K562 (cell line): ENCODE data around the gene PPP2R2D. TPM values are rescaled to one million over a fixed set of nuclear protein-coding genes. Genes with fewer than 3 reads are reported as not detected.

Source experiments
- ATAC-seq: fragments of 200-7000 bp; cut with Tn5 transposase; 3 replicates; pipeline ENCODE4 v1.9.1; 2020; ENCODE audit warnings: moderate library complexity
- BruUV-seq: library from RNA; stranded (reverse); fragments of 400-500 nt; replicated peaks from 2 replicates; lab custom pipeline; 2021; lab: Mats Ljungman, UMichigan
- CTCF ChIA-PET: fragments of 300-600 bp; formaldehyde crosslinking; extraction: SDS; loops from one replicate; lab custom pipeline; 2021; ENCODE audit warnings: low intra/inter-chr PET ratio; lab: Yijun Ruan, JAX
- POLR2A ChIA-PET: fragments of 300-600, 350-650 bp; sonication (Branson Sonifier 250); formaldehyde crosslinking; extraction: SDS; loops from one replicate; lab custom pipeline; 2021; ENCODE audit warnings: antibody characterized with exemption, inconsistent platforms; lab: Yijun Ruan, JAX
- DNase-seq, 4 experiments: peaks; one replicate each; pipeline versions ENCODE4 v3.0.0 to v3.0.0-alpha.2; 2011 to 2018; ENCODE audit warnings: low spot score in 3 of 4, mixed read lengths in 3 of 4; ENCODE audit errors: extremely low read depth in 1 of 4
- FAIRE-seq: peaks from 2 replicates; lab custom pipeline; 2011; peaks lifted over from hg19 to GRCh38; lab: Jason Lieb, UNC
- H2AFZ ChIP-seq: 2 replicates; pipeline ENCODE4 v1.6.0; 2011; ENCODE audit warnings: low read depth, low read length, control low read depth, inconsistent platforms
- H3K27ac ChIP-seq: fragments of 200-600 bp; 3 replicates; pipeline ENCODE4 v1.8.0; 2011; ENCODE audit warnings: low read depth, mild to moderate bottlenecking, control low read depth, inconsistent platforms, low read length, moderate library complexity, mixed read lengths; ENCODE audit errors: extremely low read depth
- H3K27me3 ChIP-seq, 2 experiments: fragments of 300-600 bp in 1 of 2; 2 replicates in 1 of 2; 3 replicates in 1 of 2; pipeline versions ENCODE4 v1.6.0 to v1.8.0; 2011; ENCODE audit warnings: inconsistent platforms in 2 of 2, low read length in 2 of 2, mild to moderate bottlenecking in 1 of 2, mixed read lengths in 1 of 2, moderate library complexity in 1 of 2; ENCODE audit not compliant: control insufficient read depth in 2 of 2, insufficient read depth in 2 of 2
- H3K36me3 ChIP-seq: fragments of 300-600 bp; 3 replicates; pipeline ENCODE4 v1.8.0; 2011; ENCODE audit warnings: mild to moderate bottlenecking, low read length, inconsistent platforms; ENCODE audit not compliant: control insufficient read depth, insufficient read depth
- H3K4me1 ChIP-seq, 2 experiments: fragments of 200-600 bp in 1 of 2; replicated peaks in 1 of 2; 2 replicates in 1 of 2; 3 replicates in 1 of 2; pipeline versions ENCODE4 v1.5.1 to v1.8.0; 2011; ENCODE audit warnings: inconsistent platforms in 2 of 2, low read length in 2 of 2, mild to moderate bottlenecking in 1 of 2, mixed read lengths in 1 of 2, moderate library complexity in 1 of 2; ENCODE audit not compliant: control insufficient read depth in 2 of 2, insufficient read depth in 2 of 2
- H3K4me2 ChIP-seq: 2 replicates; pipeline ENCODE4 v1.6.1; 2011; ENCODE audit warnings: low read length, control low read depth, inconsistent platforms, mixed read lengths; ENCODE audit not compliant: insufficient read depth
- H3K4me3 ChIP-seq: fragments of 200-600 bp; sonication (generic), shearing (Covaris generic); 2 replicates; pipeline ENCODE4 v1.5.1; 2016; ENCODE audit warnings: control low read depth, inconsistent platforms
- H3K79me2 ChIP-seq: fragments of 200-600 bp; 3 replicates; pipeline ENCODE4 v1.8.0; 2011; ENCODE audit warnings: low read length, inconsistent platforms; ENCODE audit not compliant: control insufficient read depth, insufficient read depth
- H3K9ac ChIP-seq, 2 experiments: 2 replicates each; pipeline versions ENCODE4 v1.6.0 to v1.6.1; 2011; ENCODE audit warnings: low read depth in 2 of 2, low read length in 2 of 2, control low read depth in 1 of 2, inconsistent platforms in 1 of 2, mild to moderate bottlenecking in 1 of 2, mixed read lengths in 1 of 2; ENCODE audit not compliant: insufficient read depth in 1 of 2
- H3K9me1 ChIP-seq: one replicate; pipeline ENCODE4 v1.6.0; 2011; ENCODE audit warnings: inconsistent platforms, mild to moderate bottlenecking, low read length, moderate library complexity; ENCODE audit not compliant: control insufficient read depth, insufficient read depth
- H3K9me3 ChIP-seq: replicated peaks from 2 replicates; pipeline ENCODE4 v1.5.1; 2011; ENCODE audit warnings: low read depth, low read length, inconsistent platforms; ENCODE audit not compliant: control insufficient read depth, insufficient read depth
- H4K20me1 ChIP-seq: replicated peaks from 2 replicates; pipeline ENCODE4 v1.6.1; 2011; ENCODE audit warnings: low read length, inconsistent platforms, mixed read lengths; ENCODE audit not compliant: control insufficient read depth, insufficient read depth
- BRD9 ChIP-seq: fragments of 450-650 bp; IDR thresholded peaks from 2 replicates; pipeline ENCODE4 v1.6.1; 2018; ENCODE audit warnings: low read depth; ENCODE audit not compliant: partially characterized antibody
- EGR1 ChIP-seq: fragments of 450-650 bp; conservative IDR thresholded peaks from 2 replicates; pipeline ENCODE4 v1.6.1; 2017; ENCODE audit warnings: mild to moderate bottlenecking
- NCOA6 ChIP-seq: fragments of 450-650 bp; IDR thresholded peaks from 2 replicates; pipeline ENCODE4 v1.6.1; 2017; ENCODE audit warnings: mild to moderate bottlenecking
- NFIC ChIP-seq: fragments of 450-650 bp; IDR thresholded peaks from 2 replicates; pipeline ENCODE4 v1.6.1; 2017; ENCODE audit warnings: mild to moderate bottlenecking, inconsistent platforms
- PHTF2 ChIP-seq: fragments of 250-450 bp; sonication (Bioruptor Pico); IDR thresholded peaks from 2 replicates; pipeline ENCODE4 v1.5.0; 2021; ENCODE audit warnings: mild to moderate bottlenecking
- POLR2A ChIP-seq: fragments of 450-650 bp; conservative IDR thresholded peaks from 2 replicates; pipeline ENCODE4 v1.6.1; 2016
- TSHZ1 ChIP-seq: fragments of 250-450 bp; sonication (Bioruptor Pico); IDR thresholded peaks from 2 replicates; pipeline ENCODE4 v1.4.0; 2020; ENCODE audit warnings: mild to moderate bottlenecking, moderate library complexity
- ZFP30 ChIP-seq: fragments of 250-450 bp; sonication (Bioruptor Pico); IDR thresholded peaks from 2 replicates; pipeline ENCODE4 v1.8.0; 2022; ENCODE audit warnings: moderate library complexity, mild to moderate bottlenecking, inconsistent platforms, borderline replicate concordance
- ZNF644 ChIP-seq: fragments of 200-800 bp; sonication (Bioruptor generic); IDR thresholded peaks from 2 replicates; pipeline ENCODE4 v1.6.1; 2016; ENCODE audit warnings: low read depth, missing genetic modification characterization, missing compliant biosample characterization
- WGBS: fragments of 100-300 bp; shearing (Covaris generic); methylation state at CpG from one replicate; pipeline ENCODE4 v1.1.6; 2016; ENCODE audit warnings: low coverage, mixed read lengths; ENCODE audit not compliant: insufficient coverage; ENCODE audit errors: missing lambda C conversion rate; 5-methylcytosine and 5-hydroxymethylcytosine counted together
- in situ Hi-C: fragments of 300-500 bp; cut with MboI; formaldehyde crosslinking; loops from 4 replicates; pipeline ENCODE4 v1.15.0; 2018; ENCODE audit warnings: inconsistent platforms, mixed read lengths
- intact Hi-C: fragments of 100-400 bp; cut with micrococcal nuclease; formaldehyde crosslinking; loops from 2 replicates; pipeline ENCODE4 v1.14.2; 2022
- polyA plus RNA-seq, 8 experiments: library from polyadenylated mRNA; depleted of rRNA in 4 of 8; stranded (reverse) in 5 of 8; unstranded in 3 of 8; fragments of >200 nt; fragmentation: Nextera tagmentation in 2 of 8; fragmentation: Illumina TruSeq in 1 of 8; extraction: Ambion mirVana in 2 of 8; extraction: Trizol in 1 of 8; gene quantifications; 2 replicates each; pipeline versions ENCODE4 v1.2.1 to v1.2.3, GENCODE V29; 2011 to 2014; ENCODE audit warnings: inconsistent platforms in 1 of 8, missing spikeins in 1 of 8
- total RNA-seq, 7 experiments: library from RNA; depleted of rRNA in 6 of 7; stranded (reverse); fragments of >200 nt in 6 of 7; fragmentation: Illumina TruSeq in 2 of 7; extraction: Trizol in 2 of 7; gene quantifications; 2 replicates each; pipeline versions ENCODE4 v1.2.1 to v1.2.3, GENCODE V29; 2011 to 2021; ENCODE audit warnings: low replicate concordance in 1 of 7

PPP2R2D gene
- total and polyA plus RNA-seq, 9 of the 15 experiments (the other 6 are each of a cell fraction or from before 2014, with no cell fraction given): 1.9 to 37.0 (median 26.8) TPM

DNA sequence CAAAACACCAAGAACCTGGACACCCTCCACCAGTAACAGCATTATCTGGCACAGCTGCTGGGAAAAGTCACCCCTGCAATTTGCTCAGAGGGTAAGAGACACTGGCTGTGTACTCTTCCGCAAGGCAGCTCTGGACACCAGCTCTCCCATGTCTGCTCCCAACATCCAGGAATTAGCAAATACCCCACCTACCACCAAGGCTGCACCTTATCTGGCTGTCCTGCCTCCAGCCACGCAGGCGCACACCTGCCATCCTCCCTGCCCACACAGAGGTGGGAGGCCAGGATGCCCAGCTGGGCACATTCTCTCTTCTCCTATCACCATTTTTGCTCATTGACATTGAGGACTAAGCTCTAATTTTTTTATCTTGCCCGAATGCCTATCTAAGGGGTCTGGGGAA is 101.2 kb downstream of the PPP2R2D start:
- Histone ChIP-seq H3K27ac (no peak overlapping the region; the same call in 2 of the 3 replicates), H3K4me1 (peaks cover 19 to 20% of the 10 kb centered on the region in 2 experiments; a peak in 4 of 5 replicates), H2AFZ (peak overlapping the region; percentile 89), H3K79me2 (no peaks in the 10 kb centered on the region), H3K36me3 (no peaks in the 10 kb centered on the region), H3K27me3 (no peaks in the 10 kb centered on the region), H3K9me1 (peaks cover 3% of the 10 kb centered on the region), H3K4me3 (no peak overlapping the region), H3K9me3 (peaks cover 2% of the 10 kb centered on the region; the same call in 1 of the 2 replicates), H4K20me1 (no peaks in the 10 kb centered on the region)
- no peak for DNase-seq
- in situ Hi-C loops (no loop called here), intact Hi-C loops (no loop called here)
- 72% methylated on average over 4 of the region's 4 CpGs for WGBS
- POLR2A ChIA-PET: interaction anchor here (1.0 kb wide), 1 partner anchor 30 kb away, joined by 3 read pairs; no protein-coding TSS in a partner anchor
- no peak for FAIRE-seq
- no peak for ATAC-seq
- TF ChIP-seq NFIC (no peak), NCOA6 (no peak), BRD9 (no peak), TSHZ1 (CRISPR knock-in tag) (no peak), PHTF2 (CRISPR knock-in tag) (no peak), EGR1 (no peak), ZFP30 (CRISPR knock-in tag) (no peak), ZNF644 (no peak), POLR2A (no peak)
- TF ChIP-seq, all 486 proteins: peak for 0
- Histone ChIP-seq H3K9ac (peak overlapping the region in 1 of 2 experiments; percentile 10; a peak in 1 of 4 replicates), H3K4me2 (no peak overlapping the region)
- BruUV-seq: no TSS peak
- CTCF ChIA-PET: no interaction called here
